T-helper 9 cell (primary cell): ENCODE results near the gene FZD8.

Experiments used
- DNase-seq: peaks from one replicate; pipeline ENCODE4 v3.0.0-alpha.2; 2020

The FZD8 gene

GRCh38 chr10:35640951-35641675, 983 bp downstream of the FZD8 start:
- peak; percentile 9 for DNase-seq

GRCh38 chr10:35640474-35640873, 1.6 kb downstream of the FZD8 start:
- peak; percentile 19 for DNase-seq

GRCh38 chr10:35639728-35640401, 2.2 kb downstream of the FZD8 start:
- DNase-seq, result no peak

DNA sequence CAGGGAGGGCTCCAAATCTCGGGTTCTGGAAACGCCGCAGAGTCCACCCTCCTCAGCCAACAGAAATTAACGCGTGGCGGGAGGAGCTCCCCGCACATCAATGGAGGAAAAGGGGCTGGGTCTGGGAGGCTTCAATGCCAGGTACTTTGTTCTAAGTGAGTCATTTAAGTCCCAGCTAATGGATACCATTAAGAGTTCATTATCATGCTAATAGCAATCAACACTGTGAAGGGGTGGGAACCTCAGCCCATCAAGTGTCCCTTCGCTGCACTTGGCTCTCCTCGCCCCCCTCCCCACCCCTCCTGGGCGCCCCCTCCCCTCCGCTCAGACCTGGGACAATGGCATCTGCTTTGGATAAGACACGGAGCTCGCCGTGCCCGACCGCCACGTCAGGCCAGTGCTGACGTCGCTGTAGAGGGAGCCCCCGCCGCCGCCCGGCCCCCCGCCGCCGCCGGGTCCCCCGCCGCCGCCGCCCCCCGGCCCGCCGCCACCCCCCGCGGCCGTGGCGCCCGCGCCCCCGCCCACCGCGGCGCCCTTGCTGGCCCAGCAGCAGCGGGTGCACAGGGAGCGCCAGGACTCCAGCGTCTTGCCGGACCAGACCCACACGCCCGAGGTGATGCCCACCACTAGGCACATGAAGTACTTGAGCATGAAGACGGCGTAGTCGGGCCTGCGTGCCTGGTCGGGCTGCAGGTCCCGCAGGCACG, 2.9 kb downstream of the FZD8 start:
- no peak for DNase-seq

- no peak for DNase-seq
Observed at GRCh38 chr10:35638101-35638500, 4.0 kb downstream of the FZD8 start.

- no peak for DNase-seq
Observed at GRCh38 chr10:35637462-35637861, 4.6 kb downstream of the FZD8 start.

- DNase-seq, result no peak
Observed at GRCh38 chr10:35636956-35637355, 5.1 kb downstream of the FZD8 start.

- peak; percentile 12 for DNase-seq
Observed at GRCh38 chr10:35635576-35635975, 6.5 kb downstream of the FZD8 start.

GRCh38 chr10:35633006-35633980, 8.8 kb downstream of the FZD8 start:
- no peak for DNase-seq

DNA sequence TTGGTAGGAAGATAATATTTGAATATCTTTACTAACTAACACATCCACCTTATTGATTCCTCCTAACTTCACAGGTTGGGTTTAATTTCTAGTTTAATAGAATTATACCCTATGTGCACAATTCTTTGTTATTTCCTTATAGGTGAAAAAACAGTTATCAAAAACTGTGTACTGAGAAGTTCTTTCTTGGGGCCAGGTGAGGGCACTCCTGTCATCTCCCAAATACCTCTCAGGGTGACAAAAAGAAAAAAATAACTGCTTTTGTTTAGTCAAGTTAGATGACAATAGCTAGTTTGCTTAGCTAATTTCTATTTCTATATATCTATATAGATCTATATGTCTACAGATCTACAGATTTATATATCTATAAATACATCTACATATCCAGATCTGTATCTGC, 10.1 kb downstream of the FZD8 start:
- DNase-seq, result no peak

- DNase-seq, result no peak
Observed at GRCh38 chr10:35631404-35631803, 10.7 kb downstream of the FZD8 start.

- DNase-seq, result no peak
Observed at GRCh38 chr10:35626971-35627507, 15.1 kb downstream of the FZD8 start.

- no peak for DNase-seq
Observed at GRCh38 chr10:35614312-35614711, 27.8 kb downstream of the FZD8 start.

GRCh38 chr10:35613597-35614226, 28.4 kb downstream of the FZD8 start:
- no peak for DNase-seq

DNA sequence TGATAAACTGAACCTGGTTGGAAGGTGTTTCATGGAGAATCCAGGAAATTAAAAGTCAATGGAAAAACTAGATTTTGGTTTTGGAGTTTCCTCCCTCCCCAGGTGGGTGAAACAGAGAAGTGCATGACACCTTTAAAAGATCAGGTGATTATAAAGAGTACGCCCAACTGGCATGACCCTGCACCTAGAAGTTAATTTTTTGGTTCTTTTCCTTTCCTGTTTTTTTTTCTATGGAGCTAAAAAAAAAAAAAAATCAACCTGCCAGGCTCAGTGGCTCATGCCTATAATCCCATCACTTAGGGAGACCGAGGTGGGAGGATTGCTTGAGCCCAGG, 29.0 kb downstream of the FZD8 start:
- no peak for DNase-seq

DNA sequence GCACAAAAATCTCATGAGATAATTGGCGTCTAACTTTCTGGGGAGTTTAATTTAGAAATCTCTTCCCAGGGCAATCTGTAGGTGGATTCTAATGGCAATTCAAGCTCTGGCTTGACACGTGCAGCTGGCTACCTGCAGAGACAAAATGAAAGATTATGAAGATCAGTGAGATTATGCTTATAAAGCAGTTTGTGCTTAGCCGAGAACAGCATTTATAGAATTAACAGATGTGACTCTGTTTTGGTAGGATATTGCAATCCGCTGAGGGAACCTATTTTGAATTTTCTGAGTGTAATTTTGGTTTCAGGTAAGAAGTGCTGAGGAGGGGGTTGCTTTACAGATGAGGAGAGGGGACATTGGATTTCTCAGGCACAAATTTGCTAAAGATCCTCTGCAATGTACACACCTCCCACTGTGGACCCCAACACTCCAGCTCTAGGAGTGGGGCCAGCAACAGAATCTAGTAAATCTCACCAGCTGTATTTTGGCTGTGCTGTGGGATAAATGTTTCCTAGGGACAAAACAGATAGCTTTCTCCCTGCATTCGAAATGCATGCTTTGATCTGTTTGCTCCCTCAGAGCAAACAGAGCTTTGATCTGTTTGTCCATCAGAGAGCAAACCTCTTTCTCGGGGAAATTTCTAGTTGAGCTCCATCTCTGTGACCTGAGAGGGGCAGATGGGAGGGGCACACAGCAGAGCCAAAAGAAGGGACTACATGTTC, 29.6 kb downstream of the FZD8 start:
- DNase-seq, result no peak

GRCh38 chr10:35611750-35612149, 30.3 kb downstream of the FZD8 start:
- DNase-seq, result no peak

- DNase-seq, result no peak
Observed at GRCh38 chr10:35608328-35608672, 33.8 kb downstream of the FZD8 start.

- no peak for DNase-seq
Observed at GRCh38 chr10:35607475-35608327, 34.4 kb downstream of the FZD8 start.

DNA sequence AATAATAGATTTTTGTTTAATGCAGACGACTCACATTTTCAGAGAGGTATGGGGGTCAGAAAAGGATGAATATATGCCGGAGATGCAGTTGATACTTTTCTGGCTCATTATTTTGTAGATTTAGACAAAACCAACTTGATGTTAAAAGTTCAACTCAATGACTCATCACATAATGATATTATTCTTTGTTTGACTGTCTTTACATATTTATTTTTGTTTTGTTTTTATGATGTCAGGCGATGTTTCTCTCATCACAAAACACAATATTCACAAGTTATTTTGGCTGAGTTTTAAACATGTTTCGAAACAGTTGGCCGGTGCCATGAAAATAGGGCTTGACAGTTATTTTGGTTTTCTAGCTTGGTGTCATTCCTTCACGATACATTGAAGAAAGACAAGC, 35.7 kb downstream of the FZD8 start:
- DNase-seq, result no peak

DNA sequence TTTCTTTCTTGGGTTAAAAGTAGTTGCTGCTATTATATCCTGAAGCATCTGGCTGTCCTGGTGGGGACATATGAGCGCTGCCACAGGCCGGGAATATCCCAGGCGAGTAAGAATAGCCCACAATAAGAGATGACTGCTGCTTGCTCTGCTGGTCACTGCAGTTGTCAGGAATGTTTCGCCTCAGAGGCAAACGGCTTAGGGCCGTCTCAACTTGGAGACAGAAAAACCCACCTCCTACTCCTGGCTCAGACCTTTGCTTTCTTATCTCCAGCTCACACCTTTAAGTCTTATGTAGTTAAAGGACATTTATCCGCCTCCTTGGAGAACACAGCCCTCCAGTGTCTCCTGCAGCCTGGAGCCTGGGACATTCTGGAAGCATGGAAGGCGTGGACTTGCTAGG, 36.9 kb downstream of the FZD8 start, which contains the start of gene GJD4:
TSS of gene GJD4 (plus strand) at position 151 of the 400 bp plus-strand sequence. CDS start at position 378, 227 bp downstream.
- DNase-seq, result no peak
